ENCODE measurements around the gene HHAT. TPM values are rescaled to one million over a fixed set of nuclear protein-coding genes. Genes with fewer than 3 reads are reported as not detected.

The HHAT gene
- total and polyA plus RNA-seq, 2 of the 13 experiments (the other 11 are each of a cell fraction or from before 2014, with no cell fraction given): 2.6 to 4.9 TPM

GRCh38 chr1:210434223-210434622, 105.5 kb downstream of the HHAT start:
- DNase-seq (ENCODE audit: low spot score) (no peak), FAIRE-seq (no peak), ATAC-seq (no peak)
- 91% methylated on average over 4 of the region's 4 CpGs for WGBS (ENCODE audit: low lambda C conversion rate)
- Histone ChIP-seq H3K79me2 (ENCODE audit: insufficient read depth, low read length) (no peaks in the 10 kb centered on the region), H3K27ac (ENCODE audit: extremely low read length, insufficient read depth, low read length) (no peak overlapping the region), H3K9me3 (ENCODE audit: low read length) (no peaks in the 10 kb centered on the region), H3K4me3 (replicated peaks in 1 of 3; ENCODE audit: insufficient read depth in 1 of 3, low read depth in 2 of 3, low read length in 3 of 3) (no peak overlapping the region), H4K20me1 (ENCODE audit: insufficient read depth, low read length) (no peaks in the 10 kb centered on the region), H2AFZ (ENCODE audit: low read length) (no peak overlapping the region), H3K9ac (ENCODE audit: insufficient read depth, low read depth, low read length) (no peak overlapping the region), H3K36me3 (replicated peaks in 1 of 2; ENCODE audit: control insufficient read depth in 1 of 2, insufficient read depth in 2 of 2, low read length in 2 of 2) (no peaks in the 10 kb centered on the region), H3K27me3 (ENCODE audit: control insufficient read depth in 1 of 2, insufficient read depth in 2 of 2, low read length in 2 of 2) (no peaks in the 10 kb centered on the region), H3K4me2 (ENCODE audit: low read depth, low read length) (no peak overlapping the region), H3K4me1 (ENCODE audit: insufficient read depth, low read length) (no peaks in the 10 kb centered on the region)
- intact Hi-C loops (cut with micrococcal nuclease; ENCODE audit: unreplicated experiment): no loop called here
- in situ Hi-C loops (cut with HindIII; ENCODE audit: extremely low pct_ligation_motif_present, low pct_unique_long_range_greater_than_20kb): no loop called here
- TF ChIP-seq KLF15 (CRISPR knock-in tag; IDR thresholded peaks at IDR 0.05; ENCODE audit: borderline replicate concordance): no peak
- no peak for TF ChIP-seq EZH2 (conservative IDR thresholded peaks at IDR 0.05; ENCODE audit: low read depth, low read length)
- TF ChIP-seq MEF2D (CRISPR knock-in tag; IDR thresholded peaks at IDR 0.05): no peak
- TF ChIP-seq GATAD1 (CRISPR knock-in tag; IDR thresholded peaks at IDR 0.05): no peak
- no peak for TF ChIP-seq MIXL1 (CRISPR knock-in tag; IDR thresholded peaks at IDR 0.05)
- TF ChIP-seq THAP9 (CRISPR knock-in tag; IDR thresholded peaks at IDR 0.05; ENCODE audit: borderline replicate concordance): no peak
- TF ChIP-seq, protein P1, sequence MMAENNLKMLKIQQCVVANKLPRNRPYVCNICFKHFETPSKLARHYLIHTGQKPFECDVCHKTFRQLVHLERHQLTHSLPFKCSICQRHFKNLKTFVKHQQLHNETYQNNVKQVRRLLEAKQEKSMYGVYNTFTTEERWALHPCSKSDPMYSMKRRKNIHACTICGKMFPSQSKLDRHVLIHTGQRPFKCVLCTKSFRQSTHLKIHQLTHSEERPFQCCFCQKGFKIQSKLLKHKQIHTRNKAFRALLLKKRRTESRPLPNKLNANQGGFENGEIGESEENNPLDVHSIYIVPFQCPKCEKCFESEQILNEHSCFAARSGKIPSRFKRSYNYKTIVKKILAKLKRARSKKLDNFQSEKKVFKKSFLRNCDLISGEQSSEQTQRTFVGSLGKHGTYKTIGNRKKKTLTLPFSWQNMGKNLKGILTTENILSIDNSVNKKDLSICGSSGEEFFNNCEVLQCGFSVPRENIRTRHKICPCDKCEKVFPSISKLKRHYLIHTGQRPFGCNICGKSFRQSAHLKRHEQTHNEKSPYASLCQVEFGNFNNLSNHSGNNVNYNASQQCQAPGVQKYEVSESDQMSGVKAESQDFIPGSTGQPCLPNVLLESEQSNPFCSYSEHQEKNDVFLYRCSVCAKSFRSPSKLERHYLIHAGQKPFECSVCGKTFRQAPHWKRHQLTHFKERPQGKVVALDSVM (CRISPR knock-in tag; IDR thresholded peaks at IDR 0.05): no peak
- TF ChIP-seq NFYC (CRISPR knock-in tag; IDR thresholded peaks at IDR 0.05): no peak
- ChIA-PET POLR2A (no interaction called here), CTCF (ENCODE audit: low intra/inter-chr PET ratio, low total read pairs) (no interaction called here)
- BruUV-seq (replicated peaks): no TSS peak
